ENCODE data around the gene OLFML2B. TPM values are rescaled to one million over a fixed set of nuclear protein-coding genes. Genes with fewer than 3 reads are reported as not detected.

Gene OLFML2B
- total and polyA plus RNA-seq, 2 donors (not counting 1 experiment from before 2014, with no cell fraction given) = 5.1 to 7.2 TPM

- TF ChIP-seq CTCF (conservative IDR thresholded peaks at IDR 0.05 in 1 of 2, IDR thresholded peaks at IDR 0.05 in 1 of 2; ENCODE audit: low read depth in 1 of 2, low read length in 2 of 2) (no peak), EZH2 (IDR thresholded peaks at IDR 0.05; ENCODE audit: low read length, missing control alignments) (no peak)
- no peak overlapping the region for H3K9ac ChIP-seq (ENCODE audit: insufficient read depth, low read length)
- H3K27me3 ChIP-seq (ENCODE audit: control insufficient read depth, insufficient read depth, low read length) = no peaks in the 10 kb centered on the region
- no peak for DNase-seq (ENCODE audit: low read depth in 2 of 2)
- H3K79me2 ChIP-seq (ENCODE audit: control insufficient read depth, insufficient read depth, low read length) = no peaks in the 10 kb centered on the region
- H2AFZ ChIP-seq (ENCODE audit: low read length) = no peak overlapping the region
- H4K20me1 ChIP-seq (ENCODE audit: control insufficient read depth, extremely low read depth, insufficient read depth, low read length) = no peaks in the 10 kb centered on the region
- no peak overlapping the region for H3K4me2 ChIP-seq (ENCODE audit: extremely low read depth, insufficient read depth, low read length)
- H3K4me1 ChIP-seq (ENCODE audit: control insufficient read depth, extremely low read depth, insufficient read depth, low read length) = no peaks in the 10 kb centered on the region
- H3K4me3 ChIP-seq (replicated peaks in 1 of 4; ENCODE audit: control extremely low read depth in 1 of 4, insufficient read depth in 1 of 4, low read depth in 3 of 4, low read length in 4 of 4) = no peak overlapping the region
- H3K27ac ChIP-seq (ENCODE audit: insufficient read depth, low read length) = no peak overlapping the region
- no peaks in the 10 kb centered on the region for H3K36me3 ChIP-seq (ENCODE audit: control insufficient read depth, insufficient read depth, low read length)
- no peaks in the 10 kb centered on the region for H3K9me3 ChIP-seq (ENCODE audit: control insufficient read depth, insufficient read depth, low read depth, low read length)
Observed at GRCh38 chr1:161982917-161983316, 40.8 kb downstream of the OLFML2B start.

DNA sequence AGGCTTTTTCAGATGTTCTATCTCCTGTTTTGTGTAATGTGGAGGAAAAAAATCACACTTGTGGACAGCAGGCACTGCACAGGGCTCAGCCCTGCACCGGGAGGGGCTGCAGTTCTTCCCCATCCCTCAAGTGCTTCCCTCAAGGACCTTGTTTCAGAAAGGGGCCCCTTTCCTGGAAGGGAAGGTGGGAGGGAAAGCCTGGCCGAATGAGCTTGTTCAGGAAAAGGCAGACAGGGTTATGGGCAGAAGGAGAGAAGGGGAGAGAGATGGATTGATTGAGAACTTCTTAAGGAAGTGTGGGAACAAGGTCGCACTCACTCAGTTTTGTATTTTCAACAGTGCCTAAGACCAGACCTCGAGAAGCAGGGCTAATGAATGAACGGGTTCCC, 41.2 kb downstream of the OLFML2B start:
- H3K27me3 ChIP-seq (ENCODE audit: control insufficient read depth, insufficient read depth, low read length) = no peaks in the 10 kb centered on the region
- no peak overlapping the region for H2AFZ ChIP-seq (ENCODE audit: low read length)
- no peak overlapping the region for H3K9ac ChIP-seq (ENCODE audit: insufficient read depth, low read length)
- H4K20me1 ChIP-seq (ENCODE audit: control insufficient read depth, extremely low read depth, insufficient read depth, low read length) = no peaks in the 10 kb centered on the region
- TF ChIP-seq CTCF (conservative IDR thresholded peaks at IDR 0.05 in 1 of 2, IDR thresholded peaks at IDR 0.05 in 1 of 2; ENCODE audit: low read depth in 1 of 2, low read length in 2 of 2) (no peak), EZH2 (IDR thresholded peaks at IDR 0.05; ENCODE audit: low read length, missing control alignments) (no peak)
- H3K9me3 ChIP-seq (ENCODE audit: control insufficient read depth, insufficient read depth, low read depth, low read length) = no peaks in the 10 kb centered on the region
- no peaks in the 10 kb centered on the region for H3K79me2 ChIP-seq (ENCODE audit: control insufficient read depth, insufficient read depth, low read length)
- H3K27ac ChIP-seq (ENCODE audit: insufficient read depth, low read length) = no peak overlapping the region
- no peak for DNase-seq (ENCODE audit: low read depth in 2 of 2)
- no peak overlapping the region for H3K4me2 ChIP-seq (ENCODE audit: extremely low read depth, insufficient read depth, low read length)
- no peaks in the 10 kb centered on the region for H3K4me1 ChIP-seq (ENCODE audit: control insufficient read depth, extremely low read depth, insufficient read depth, low read length)
- no peaks in the 10 kb centered on the region for H3K36me3 ChIP-seq (ENCODE audit: control insufficient read depth, insufficient read depth, low read length)
- no peak overlapping the region for H3K4me3 ChIP-seq (replicated peaks in 1 of 4; ENCODE audit: control extremely low read depth in 1 of 4, insufficient read depth in 1 of 4, low read depth in 3 of 4, low read length in 4 of 4)

DNA sequence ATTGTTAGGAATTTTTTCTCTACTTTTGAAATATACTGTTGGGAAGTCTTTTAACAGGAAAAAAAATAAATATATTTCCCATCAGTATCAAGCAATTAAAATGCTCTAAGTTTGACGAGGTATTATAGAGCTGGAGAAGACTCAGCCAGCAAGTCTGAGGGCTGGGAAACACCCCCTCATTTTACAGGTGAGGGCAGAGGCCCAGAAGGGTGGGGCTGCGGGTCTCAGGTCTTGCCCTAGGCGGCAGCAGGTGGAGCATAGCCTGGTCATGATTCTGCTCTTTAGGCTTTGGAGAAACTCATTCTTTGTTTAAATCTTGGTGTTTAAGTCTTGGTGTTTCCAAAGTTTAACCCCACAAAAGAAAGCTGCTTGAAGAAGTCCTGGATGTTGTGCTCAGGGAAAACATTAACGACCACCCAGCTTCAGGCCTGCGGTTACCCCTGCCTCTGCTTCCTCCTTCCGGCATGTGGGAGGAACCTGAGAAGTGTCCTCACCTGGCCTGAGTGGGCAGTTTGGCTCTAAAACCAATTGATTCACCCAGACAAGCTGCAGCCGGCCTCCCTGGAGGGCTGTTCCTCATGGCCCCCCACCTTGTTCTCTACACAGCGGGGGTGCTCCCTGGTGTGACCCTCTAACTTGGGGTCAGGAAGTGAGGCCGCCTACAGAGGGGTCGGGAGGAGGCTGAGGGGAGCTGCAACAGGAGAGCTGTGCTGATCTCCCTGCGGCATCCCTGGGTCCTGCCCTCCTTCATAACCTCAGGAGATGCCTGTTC, 41.7 kb downstream of the OLFML2B start:
- Histone ChIP-seq H4K20me1 (ENCODE audit: control insufficient read depth, extremely low read depth, insufficient read depth, low read length) (no peaks in the 10 kb centered on the region), H3K36me3 (ENCODE audit: control insufficient read depth, insufficient read depth, low read length) (no peaks in the 10 kb centered on the region), H3K27ac (ENCODE audit: insufficient read depth, low read length) (no peak overlapping the region), H3K4me2 (ENCODE audit: extremely low read depth, insufficient read depth, low read length) (no peak overlapping the region), H2AFZ (ENCODE audit: low read length) (no peak overlapping the region), H3K9ac (ENCODE audit: insufficient read depth, low read length) (no peak overlapping the region), H3K4me1 (ENCODE audit: control insufficient read depth, extremely low read depth, insufficient read depth, low read length) (no peaks in the 10 kb centered on the region), H3K79me2 (ENCODE audit: control insufficient read depth, insufficient read depth, low read length) (no peaks in the 10 kb centered on the region), H3K27me3 (ENCODE audit: control insufficient read depth, insufficient read depth, low read length) (no peaks in the 10 kb centered on the region), H3K9me3 (ENCODE audit: control insufficient read depth, insufficient read depth, low read depth, low read length) (no peaks in the 10 kb centered on the region), H3K4me3 (replicated peaks in 1 of 4; ENCODE audit: control extremely low read depth in 1 of 4, insufficient read depth in 1 of 4, low read depth in 3 of 4, low read length in 4 of 4) (no peak overlapping the region)
- no peak for TF ChIP-seq CTCF (conservative IDR thresholded peaks at IDR 0.05 in 1 of 2, IDR thresholded peaks at IDR 0.05 in 1 of 2; ENCODE audit: low read depth in 1 of 2, low read length in 2 of 2)
- TF ChIP-seq EZH2 (IDR thresholded peaks at IDR 0.05; ENCODE audit: low read length, missing control alignments) = no peak
- no peak for DNase-seq (ENCODE audit: low read depth in 2 of 2)
